ENCODE results near the gene ZIC1. TPM values are rescaled to one million over a fixed set of nuclear protein-coding genes. Genes with fewer than 3 reads are reported as not detected.

The ZIC1 gene
- total and polyA plus RNA-seq, 2 donors (not counting 1 experiment from before 2014, with no cell fraction given), result not detected

DNA sequence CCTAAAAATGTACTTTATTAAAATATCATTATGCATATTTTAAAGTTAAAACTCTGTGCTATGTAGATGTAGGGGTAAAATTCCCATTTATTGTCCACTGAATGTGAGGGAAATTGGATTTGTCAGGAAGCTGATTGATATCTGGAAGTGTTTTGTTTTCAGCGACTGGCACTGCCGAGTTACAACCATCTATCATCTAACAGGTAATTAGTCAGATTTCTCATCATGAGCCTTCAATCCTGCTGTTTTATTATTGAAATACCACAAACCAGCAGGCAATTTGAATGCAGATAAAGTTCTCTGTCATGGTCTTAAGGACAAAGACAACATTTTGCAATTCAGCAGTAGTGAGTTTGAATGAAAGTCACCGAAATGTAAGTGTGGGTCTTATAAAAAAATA is 40.5 kb downstream of the ZIC1 start:
- Mint-ChIP-seq H3K4me1 (no peaks in the 10 kb centered on the region), H3K27me3 (no peaks in the 10 kb centered on the region), H3K27ac (no peak overlapping the region), H3K9me3 (ENCODE audit: insufficient read depth) (no peaks in the 10 kb centered on the region), H3K4me3 (no peak overlapping the region)
- TF ChIP-seq, protein P1, sequence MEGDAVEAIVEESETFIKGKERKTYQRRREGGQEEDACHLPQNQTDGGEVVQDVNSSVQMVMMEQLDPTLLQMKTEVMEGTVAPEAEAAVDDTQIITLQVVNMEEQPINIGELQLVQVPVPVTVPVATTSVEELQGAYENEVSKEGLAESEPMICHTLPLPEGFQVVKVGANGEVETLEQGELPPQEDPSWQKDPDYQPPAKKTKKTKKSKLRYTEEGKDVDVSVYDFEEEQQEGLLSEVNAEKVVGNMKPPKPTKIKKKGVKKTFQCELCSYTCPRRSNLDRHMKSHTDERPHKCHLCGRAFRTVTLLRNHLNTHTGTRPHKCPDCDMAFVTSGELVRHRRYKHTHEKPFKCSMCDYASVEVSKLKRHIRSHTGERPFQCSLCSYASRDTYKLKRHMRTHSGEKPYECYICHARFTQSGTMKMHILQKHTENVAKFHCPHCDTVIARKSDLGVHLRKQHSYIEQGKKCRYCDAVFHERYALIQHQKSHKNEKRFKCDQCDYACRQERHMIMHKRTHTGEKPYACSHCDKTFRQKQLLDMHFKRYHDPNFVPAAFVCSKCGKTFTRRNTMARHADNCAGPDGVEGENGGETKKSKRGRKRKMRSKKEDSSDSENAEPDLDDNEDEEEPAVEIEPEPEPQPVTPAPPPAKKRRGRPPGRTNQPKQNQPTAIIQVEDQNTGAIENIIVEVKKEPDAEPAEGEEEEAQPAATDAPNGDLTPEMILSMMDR (IDR thresholded peaks at IDR 0.05), result no peak
- no peak for TF ChIP-seq EZH2 (IDR thresholded peaks at IDR 0.05; ENCODE audit: borderline replicate concordance, insufficient read depth, low read depth, low read length, poor library complexity, severe bottlenecking)
- Histone ChIP-seq H3K4me3 (ENCODE audit: control extremely low read depth in 1 of 5, extremely low read depth in 1 of 5, insufficient read depth in 1 of 5, low read depth in 2 of 5, low read length in 4 of 5) (no peak overlapping the region), H4K20me1 (ENCODE audit: control insufficient read depth, insufficient read depth, low read length, poor library complexity, severe bottlenecking) (no peaks in the 10 kb centered on the region), H3K79me2 (ENCODE audit: control insufficient read depth, insufficient read depth, low read length) (no peaks in the 10 kb centered on the region), H3K9ac (ENCODE audit: low read length) (no peak overlapping the region), H3K36me3 (replicated peaks in 1 of 2; ENCODE audit: control extremely low read depth in 1 of 2, control insufficient read depth in 1 of 2, extremely low read depth in 1 of 2, insufficient read depth in 2 of 2, low read length in 1 of 2) (no peaks in the 10 kb centered on the region), H3K9me3 (ENCODE audit: control extremely low read depth in 1 of 3, control insufficient read depth in 2 of 3, insufficient read depth in 1 of 3, low read length in 2 of 3) (no peaks in the 10 kb centered on the region), H2AFZ (ENCODE audit: insufficient read depth, low read depth, low read length, poor library complexity, severe bottlenecking) (no peak overlapping the region), H3K27ac (ENCODE audit: low read length in 2 of 2) (no peak overlapping the region), H3K4me2 (replicated peaks; ENCODE audit: low read depth, low read length, poor library complexity, severe bottlenecking) (no peak overlapping the region), H3K4me1 (ENCODE audit: control insufficient read depth in 2 of 2, insufficient read depth in 2 of 2, low read length in 2 of 2) (no peaks in the 10 kb centered on the region), H3K27me3 (replicated peaks in 1 of 4; ENCODE audit: control extremely low read depth in 1 of 4, control insufficient read depth in 3 of 4, insufficient read depth in 4 of 4, low read length in 3 of 4) (no peaks in the 10 kb centered on the region)
- no peak for ATAC-seq (ENCODE audit: low read depth)
- no CpG with 5 or more reads among the region's 3 CpGs for WGBS (ENCODE audit: insufficient coverage)
- DNase-seq, result no peak
- CTCF ChIA-PET, result no interaction called here
- intact Hi-C loops (cut with micrococcal nuclease), result no loop called here
- POLR2A ChIA-PET, result no interaction called here

DNA sequence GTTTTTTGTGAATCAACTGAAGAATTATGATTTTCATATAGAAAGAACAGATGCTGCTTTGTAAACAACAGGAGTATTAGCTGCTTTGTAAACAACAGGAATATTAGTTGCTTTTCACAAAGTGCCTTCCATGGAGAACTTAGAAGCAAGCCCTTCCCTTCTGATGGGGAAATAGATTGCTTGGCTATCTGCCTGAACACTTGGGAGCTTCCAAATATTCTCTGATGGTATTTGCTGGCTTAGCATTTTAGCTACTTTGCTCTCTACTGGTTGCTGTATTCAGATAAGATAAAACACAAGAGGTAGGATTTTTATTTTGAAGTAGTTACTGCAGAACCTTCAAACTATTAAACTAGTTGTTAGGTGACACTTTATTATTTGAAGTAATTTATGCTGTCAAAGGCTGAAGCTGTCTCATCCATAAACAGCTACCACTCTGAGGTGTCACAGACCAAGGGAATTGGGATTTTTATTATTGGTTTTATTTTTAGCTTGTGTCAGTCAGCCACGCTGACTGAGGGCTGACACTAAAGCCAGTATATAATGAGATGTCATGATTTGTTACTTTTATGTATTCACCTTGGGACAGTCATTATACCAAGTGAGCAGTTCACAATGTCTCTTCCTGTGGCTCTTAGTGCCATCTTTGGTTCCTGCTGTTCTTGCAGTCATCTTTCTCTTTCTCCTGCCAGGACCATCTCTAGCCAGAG is 50.0 kb downstream of the ZIC1 start:
- H3K4me3 Mint-ChIP-seq, result no peak overlapping the region

More for the DNA sequence above, 50.0 kb downstream of the ZIC1 start:
- Mint-ChIP-seq H3K4me1 (no peaks in the 10 kb centered on the region), H3K27me3 (no peaks in the 10 kb centered on the region), H3K27ac (no peak overlapping the region), H3K9me3 (ENCODE audit: insufficient read depth) (no peaks in the 10 kb centered on the region)
- no peaks in the 10 kb centered on the region for H3K9me3 ChIP-seq (ENCODE audit: control extremely low read depth in 1 of 3, control insufficient read depth in 2 of 3, insufficient read depth in 1 of 3, low read length in 2 of 3)
- no peaks in the 10 kb centered on the region for H3K4me1 ChIP-seq (ENCODE audit: control insufficient read depth in 2 of 2, insufficient read depth in 2 of 2, low read length in 2 of 2)
- no peak for TF ChIP-seq EZH2 (IDR thresholded peaks at IDR 0.05; ENCODE audit: borderline replicate concordance, insufficient read depth, low read depth, low read length, poor library complexity, severe bottlenecking)
- TF ChIP-seq, protein P1 (IDR thresholded peaks at IDR 0.05), result no peak
- intact Hi-C loops (cut with micrococcal nuclease), result no loop called here
- no peak overlapping the region for H3K9ac ChIP-seq (ENCODE audit: low read length)
- H4K20me1 ChIP-seq (ENCODE audit: control insufficient read depth, insufficient read depth, low read length, poor library complexity, severe bottlenecking), result no peaks in the 10 kb centered on the region
- CTCF ChIA-PET, result no interaction called here
- DNase-seq (no peak), ATAC-seq (ENCODE audit: low read depth) (no peak)
- POLR2A ChIA-PET, result no interaction called here
- no peak overlapping the region for H3K4me3 ChIP-seq (ENCODE audit: control extremely low read depth in 1 of 5, extremely low read depth in 1 of 5, insufficient read depth in 1 of 5, low read depth in 2 of 5, low read length in 4 of 5)
- no peak overlapping the region for H3K27ac ChIP-seq (ENCODE audit: low read length in 2 of 2)
- no peaks in the 10 kb centered on the region for H3K79me2 ChIP-seq (ENCODE audit: control insufficient read depth, insufficient read depth, low read length)
- H3K27me3 ChIP-seq (replicated peaks in 1 of 4; ENCODE audit: control extremely low read depth in 1 of 4, control insufficient read depth in 3 of 4, insufficient read depth in 4 of 4, low read length in 3 of 4), result no peaks in the 10 kb centered on the region
- WGBS (ENCODE audit: insufficient coverage), result no CpG with 5 or more reads among the region's 1 CpG
- no peak overlapping the region for H3K4me2 ChIP-seq (replicated peaks; ENCODE audit: low read depth, low read length, poor library complexity, severe bottlenecking)
- no peak overlapping the region for H2AFZ ChIP-seq (ENCODE audit: insufficient read depth, low read depth, low read length, poor library complexity, severe bottlenecking)
- no peaks in the 10 kb centered on the region for H3K36me3 ChIP-seq (replicated peaks in 1 of 2; ENCODE audit: control extremely low read depth in 1 of 2, control insufficient read depth in 1 of 2, extremely low read depth in 1 of 2, insufficient read depth in 2 of 2, low read length in 1 of 2)

Measured in B cell (primary cell).